SU-DHL-6 (cell line): ENCODE measurements around the gene GNRH2.

Source experiments
- H2AFZ ChIP-seq: fragments of 200-600 bp; sonication (generic); 2 replicates; pipeline ENCODE4 v1.6.1; 2014; ENCODE audit warnings: low read depth, mild to moderate bottlenecking, moderate library complexity, mixed read lengths, antibody characterized with exemption, low read length; ENCODE audit not compliant: severe bottlenecking
- H3F3A ChIP-seq: fragments of 200-600 bp; shearing (Covaris generic); 2 replicates; pipeline ENCODE4 v1.6.0; 2016; ENCODE audit warnings: antibody characterized with exemption, mild to moderate bottlenecking; ENCODE audit not compliant: insufficient read depth
- H3K27ac ChIP-seq: fragments of 200-600 bp; sonication (generic); 2 replicates; pipeline ENCODE4 v1.5.1; 2016; ENCODE audit warnings: low read depth, mild to moderate bottlenecking, low read length, moderate library complexity, mixed read lengths
- H3K27me3 ChIP-seq: fragments of 200-600 bp; sonication (generic), shearing (Covaris generic); 2 replicates; pipeline ENCODE4 v1.6.0; 2014; ENCODE audit warnings: mild to moderate bottlenecking, low read length
- H3K36me3 ChIP-seq: fragments of 200-600 bp; sonication (generic); 2 replicates; pipeline ENCODE4 v1.6.1; 2014; ENCODE audit warnings: mild to moderate bottlenecking, low read length, mixed read lengths
- H3K4me2 ChIP-seq: fragments of 300-600, 200-600 bp; shearing (Covaris generic), sonication (generic); 2 replicates; pipeline ENCODE4 v1.6.0; 2014; ENCODE audit warnings: low read length, low read depth, mild to moderate bottlenecking; ENCODE audit not compliant: poor library complexity, severe bottlenecking
- H3K4me3 ChIP-seq: fragments of 200-600 bp; sonication (generic); 2 replicates; pipeline ENCODE4 v1.5.1; 2014; ENCODE audit warnings: antibody characterized with exemption, low read length, mild to moderate bottlenecking, mixed read lengths; ENCODE audit not compliant: insufficient read depth, poor library complexity, severe bottlenecking
- H3K79me2 ChIP-seq: fragments of 200-600 bp; sonication (generic); 2 replicates; pipeline ENCODE4 v1.6.1; 2014; ENCODE audit warnings: mild to moderate bottlenecking, low read length, moderate library complexity; ENCODE audit not compliant: insufficient read depth
- H3K9ac ChIP-seq: fragments of 200-600 bp; sonication (generic); 2 replicates; pipeline ENCODE4 v1.7.0; 2014; ENCODE audit warnings: mild to moderate bottlenecking, low read length
- H3K9me2 ChIP-seq: fragments of 200-600 bp; sonication (generic); replicated peaks from 2 replicates; pipeline ENCODE4 v1.6.1; 2014; ENCODE audit warnings: low read length; ENCODE audit not compliant: insufficient read depth
- H3K9me3 ChIP-seq: fragments of 200-600 bp; sonication (generic); 2 replicates; pipeline ENCODE4 v1.6.1; 2014; ENCODE audit warnings: low read length, mixed read lengths; ENCODE audit not compliant: insufficient read depth
- H4K20me1 ChIP-seq: fragments of 200-600 bp; sonication (generic); 2 replicates; pipeline ENCODE4 v1.6.1; 2014; ENCODE audit warnings: low read depth, mild to moderate bottlenecking, antibody characterized with exemption, low read length, moderate library complexity, mixed read lengths
- CTCF ChIP-seq: fragments of 200-600 bp; sonication (generic); IDR thresholded peaks from one replicate; pipeline ENCODE4 v1.5.1; 2017; ENCODE audit warnings: antibody characterized with exemption, mild to moderate bottlenecking, low read length, moderate library complexity; ENCODE audit not compliant: insufficient read depth, poor library complexity, severe bottlenecking
- EZH2phosphoT487 ChIP-seq: fragments of 200-600 bp; sonication (generic), shearing (Covaris generic); conservative IDR thresholded peaks from 2 replicates; pipeline ENCODE4 v1.6.1; 2018; ENCODE audit warnings: mild to moderate bottlenecking, antibody characterized with exemption, low read length, moderate library complexity, mixed read lengths

The GNRH2 gene

GRCh38 chr20:3077618-3078134 is 34.3 kb downstream of the GNRH2 start:
- Histone ChIP-seq H3K27me3 (no peaks in the 10 kb centered on the region), H3K4me3 (no peak overlapping the region), H3K79me2 (no peaks in the 10 kb centered on the region), H3K9ac (no peak overlapping the region), H2AFZ (no peak overlapping the region), H4K20me1 (no peaks in the 10 kb centered on the region), H3K4me2 (no peak overlapping the region), H3K36me3 (no peaks in the 10 kb centered on the region), H3K9me3 (no peaks in the 10 kb centered on the region), H3F3A (no peaks in the 10 kb centered on the region), H3K27ac (no peak overlapping the region), H3K9me2 (no peaks in the 10 kb centered on the region)
- TF ChIP-seq EZH2phosphoT487: no peak
- TF ChIP-seq CTCF: no peak

DNA sequence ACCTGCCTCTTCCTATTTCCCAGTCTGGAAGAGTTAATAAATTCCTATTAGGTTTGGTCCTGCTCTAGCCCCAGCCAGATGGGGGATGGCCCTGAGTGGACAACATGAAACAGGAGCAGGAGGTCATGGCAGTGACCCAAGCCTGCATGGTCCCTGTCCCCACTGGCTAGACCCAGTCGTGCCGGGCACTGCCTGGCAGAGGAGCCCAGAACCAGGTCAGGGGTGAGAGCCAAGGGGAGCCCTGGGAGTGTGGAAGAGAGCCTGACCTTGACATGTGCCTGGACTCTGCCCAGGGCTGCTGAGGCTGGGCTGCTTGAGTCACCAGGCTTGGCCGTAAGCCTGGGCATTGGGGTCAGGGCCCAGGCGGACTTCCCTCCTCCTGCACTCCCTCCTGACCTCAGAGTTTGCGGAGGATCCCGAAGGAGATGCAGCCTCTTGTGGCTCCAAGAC is 37.5 kb downstream of the GNRH2 start:
- Histone ChIP-seq H3K9ac (no peak overlapping the region), H3K9me2 (no peaks in the 10 kb centered on the region), H3K36me3 (no peaks in the 10 kb centered on the region), H3F3A (no peaks in the 10 kb centered on the region), H4K20me1 (no peaks in the 10 kb centered on the region), H3K9me3 (no peaks in the 10 kb centered on the region), H3K4me2 (no peak overlapping the region), H3K79me2 (no peaks in the 10 kb centered on the region), H3K27ac (no peak overlapping the region), H3K27me3 (no peaks in the 10 kb centered on the region), H2AFZ (no peak overlapping the region), H3K4me3 (no peak overlapping the region)
- TF ChIP-seq EZH2phosphoT487 (no peak), CTCF (no peak)

DNA sequence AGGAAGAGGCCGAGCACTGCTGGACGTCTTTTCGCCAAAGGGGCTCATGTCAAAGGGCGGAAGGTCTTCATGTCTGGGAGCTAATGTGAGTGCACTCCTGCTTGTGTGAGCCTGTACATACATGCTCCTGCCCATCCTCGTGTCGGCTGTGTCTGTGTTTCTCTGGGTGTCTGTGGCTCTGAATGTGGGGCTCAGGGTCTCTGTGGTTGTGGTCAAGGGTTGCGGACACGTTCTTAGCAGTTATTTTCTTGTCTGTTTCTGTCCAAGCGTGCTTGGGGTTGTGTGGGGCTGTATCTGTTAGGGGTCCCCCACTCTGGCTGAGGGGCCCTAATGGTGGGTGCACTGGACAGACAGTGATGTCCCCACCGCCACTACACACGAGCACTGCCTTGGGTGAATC is 38.2 kb downstream of the GNRH2 start:
- Histone ChIP-seq H2AFZ (no peak overlapping the region), H3F3A (no peaks in the 10 kb centered on the region), H3K4me2 (no peak overlapping the region), H3K27me3 (no peaks in the 10 kb centered on the region), H3K27ac (no peak overlapping the region), H3K9ac (no peak overlapping the region), H3K79me2 (no peaks in the 10 kb centered on the region), H3K9me3 (no peaks in the 10 kb centered on the region), H3K36me3 (no peaks in the 10 kb centered on the region), H4K20me1 (no peaks in the 10 kb centered on the region), H3K4me3 (no peak overlapping the region), H3K9me2 (no peaks in the 10 kb centered on the region)
- TF ChIP-seq EZH2phosphoT487 (no peak), CTCF (no peak)
